RWPE1 (cell line): Measurements from ENCODE around the gene BPIFB1.
A peak's percentile ranks its signal among the peaks of the same experiment; 100 is the strongest.

Experiments used
- CTCF ChIA-PET: fragments of 350-600 bp; sonication (Branson Sonifier 250); formaldehyde crosslinking; extraction: SDS; loops from one replicate; lab custom pipeline; 2021; lab: Yijun Ruan, JAX
- POLR2A ChIA-PET: fragments of 400-600 bp; formaldehyde crosslinking; extraction: SDS; loops from one replicate; lab custom pipeline; 2020; ENCODE audit warnings: antibody characterized with exemption; ENCODE audit not compliant: low non-redundant PET; lab: Yijun Ruan, JAX
- DNase-seq: peaks from one replicate; pipeline ENCODE4 v3.0.0; 2012; ENCODE audit warnings: low spot score
- H3K27ac ChIP-seq: fragments of 450-650 bp; 2 replicates; pipeline ENCODE4 v1.5.1; 2017
- CTCF ChIP-seq: fragments of 450-650 bp; conservative IDR thresholded peaks from 2 replicates; pipeline ENCODE4 v1.5.1; 2017; ENCODE audit warnings: low read depth, mild to moderate bottlenecking

The BPIFB1 gene

GRCh38 chr20:33262658-33263065, 20.4 kb upstream of the BPIFB1 start:
- ChIA-PET CTCF (interaction anchor here (0.5 to 2.1 kb wide), 24 partner anchors 9 to 803 kb away, joined by 3 to 19 read pairs (median 4); partner anchors contain the start of gene SNTA1), POLR2A (interaction anchor here (0.6 kb wide), 1 partner anchor 52 kb away, joined by 4 read pairs; no protein-coding TSS in a partner anchor)
- TF ChIP-seq CTCF: peak; percentile 71
- no peak overlapping the region for H3K27ac ChIP-seq
- peak; percentile 60 for DNase-seq

- POLR2A ChIA-PET: no interaction called here
- no peak for DNase-seq
- TF ChIP-seq CTCF: no peak
- no peak overlapping the region for H3K27ac ChIP-seq
- CTCF ChIA-PET: interaction anchor here (1.4 to 2.1 kb wide), 3 partner anchors 10 to 28 kb away, joined by 6 to 10 read pairs (median 8); no protein-coding TSS in a partner anchor
Measured at GRCh38 chr20:33263784-33264183, 19.2 kb upstream of the BPIFB1 start.

GRCh38 chr20:33267701-33268100, 15.3 kb upstream of the BPIFB1 start:
- DNase-seq: no peak
- TF ChIP-seq CTCF: no peak
- H3K27ac ChIP-seq: no peak overlapping the region
- ChIA-PET POLR2A (no interaction called here), CTCF (interaction anchor here (0.7 kb wide), 1 partner anchor 16 kb away, joined by 7 read pairs; no protein-coding TSS in a partner anchor)

- no peak for TF ChIP-seq CTCF
- CTCF ChIA-PET: interaction anchor here (1.6 kb wide), 1 partner anchor 9 kb away, joined by 8 read pairs; no protein-coding TSS in a partner anchor
- POLR2A ChIA-PET: no interaction called here
- H3K27ac ChIP-seq: no peak overlapping the region
- no peak for DNase-seq
Measured at GRCh38 chr20:33272155-33272873, 10.7 kb upstream of the BPIFB1 start.

GRCh38 chr20:33273117-33273851, 9.7 kb upstream of the BPIFB1 start:
- no peak overlapping the region for H3K27ac ChIP-seq
- TF ChIP-seq CTCF: no peak
- POLR2A ChIA-PET: no interaction called here
- CTCF ChIA-PET: interaction anchor here (0.6 to 2.0 kb wide), 2 partner anchors 10 to 21 kb away, joined by 3 to 8 read pairs; no protein-coding TSS in a partner anchor
- no peak for DNase-seq

- H3K27ac ChIP-seq: no peak overlapping the region
- TF ChIP-seq CTCF: no peak
- DNase-seq: no peak
- ChIA-PET CTCF (interaction anchor here (1.7 kb wide), 1 partner anchor 13 kb away, joined by 10 read pairs; no protein-coding TSS in a partner anchor), POLR2A (no interaction called here)
Measured at GRCh38 chr20:33275215-33275614, 7.8 kb upstream of the BPIFB1 start.
